GM21825 (cell line): Measurements from ENCODE around the gene CFAP43.
"Not testable (repeated sequence)": the region's sequence is repeated elsewhere in the genome, so short reads cannot be mapped to it uniquely, and the experiment has no call there.

ENCODE experiments used
- ATAC-seq: cut with Tn5 transposase; IDR thresholded peaks from one replicate; pipeline ENCODE4 v1.9.1; 2021; ENCODE audit warnings: mild to moderate bottlenecking, moderate library complexity; ENCODE audit not compliant: unreplicated experiment

CFAP43 gene

DNA sequence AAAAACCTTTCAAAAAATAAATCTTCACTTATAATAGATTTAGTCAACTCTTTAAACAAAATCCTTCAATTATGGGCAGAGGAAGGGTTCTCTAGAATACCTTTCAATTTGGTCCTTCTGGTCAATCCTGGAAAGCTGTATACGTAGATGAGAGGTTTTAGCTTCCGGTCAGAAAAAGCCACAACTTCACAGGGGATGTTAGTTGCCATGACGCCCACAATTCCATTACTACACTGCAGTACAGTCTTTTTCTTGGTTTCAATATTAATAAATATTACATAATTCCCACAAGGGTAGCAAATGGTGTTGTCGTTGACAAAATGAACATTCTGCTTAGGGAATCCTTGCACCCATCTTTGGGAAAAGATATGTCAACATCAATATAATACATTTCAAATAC lies 1.7 kb downstream of the CFAP43 start:
- no peak for ATAC-seq

DNA sequence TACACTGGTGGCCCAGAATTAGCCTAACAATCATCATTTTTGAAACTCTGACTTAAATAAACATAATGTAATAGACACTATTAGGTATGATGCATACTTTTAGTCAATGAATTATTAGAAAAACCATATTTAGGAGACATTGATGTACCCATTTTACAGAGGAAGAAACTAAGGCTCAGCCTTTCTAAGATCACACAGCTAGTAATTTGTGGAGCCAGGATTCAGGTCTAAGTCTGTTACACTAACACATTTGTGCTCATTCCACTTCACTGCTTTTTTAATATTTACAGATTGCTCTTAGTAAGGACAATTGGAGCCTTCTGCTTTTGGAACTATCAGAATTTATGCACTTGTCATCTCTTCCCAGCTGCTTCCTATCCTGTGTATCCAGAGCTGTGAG lies 8.9 kb downstream of the CFAP43 start:
- ATAC-seq, result no peak

DNA sequence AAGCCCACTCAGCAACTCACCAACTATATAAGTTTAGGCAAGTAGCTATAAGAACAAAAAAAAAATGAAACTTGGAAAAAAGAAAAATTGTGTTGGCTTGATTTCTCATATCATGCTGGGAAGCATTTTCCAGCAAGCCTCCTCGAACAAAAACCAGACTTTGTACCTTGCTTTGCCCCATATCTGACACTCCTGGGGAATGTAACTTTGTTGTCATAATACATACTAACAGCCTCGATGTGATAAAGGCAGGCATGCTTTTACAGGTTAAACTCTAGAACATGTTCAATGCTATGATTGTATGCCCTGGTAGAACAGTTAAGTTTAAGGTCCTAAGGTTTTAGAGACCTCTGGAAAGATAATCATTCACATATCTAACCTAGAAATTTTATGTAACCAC lies 11.6 kb downstream of the CFAP43 start:
- no peak for ATAC-seq

DNA sequence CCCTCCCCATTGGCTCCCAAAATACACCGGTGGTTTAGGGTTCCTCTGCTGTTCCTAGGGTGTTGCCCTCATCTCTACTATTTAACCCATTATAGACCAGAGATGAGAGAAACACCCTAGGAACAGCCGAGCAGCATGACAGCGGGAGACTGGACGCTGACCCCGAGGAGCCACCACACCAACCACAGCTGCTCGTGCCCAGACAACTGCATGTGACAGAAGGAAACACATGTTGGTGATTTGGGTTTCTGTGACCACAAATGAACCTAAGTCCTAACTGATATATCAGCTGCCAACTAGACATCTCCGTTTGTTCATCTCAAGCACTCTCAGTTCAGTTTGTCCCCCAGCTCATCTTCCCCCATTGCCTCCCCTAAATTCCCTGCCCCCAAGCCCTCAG lies 13.4 kb downstream of the CFAP43 start:
- ATAC-seq, result no peak

DNA sequence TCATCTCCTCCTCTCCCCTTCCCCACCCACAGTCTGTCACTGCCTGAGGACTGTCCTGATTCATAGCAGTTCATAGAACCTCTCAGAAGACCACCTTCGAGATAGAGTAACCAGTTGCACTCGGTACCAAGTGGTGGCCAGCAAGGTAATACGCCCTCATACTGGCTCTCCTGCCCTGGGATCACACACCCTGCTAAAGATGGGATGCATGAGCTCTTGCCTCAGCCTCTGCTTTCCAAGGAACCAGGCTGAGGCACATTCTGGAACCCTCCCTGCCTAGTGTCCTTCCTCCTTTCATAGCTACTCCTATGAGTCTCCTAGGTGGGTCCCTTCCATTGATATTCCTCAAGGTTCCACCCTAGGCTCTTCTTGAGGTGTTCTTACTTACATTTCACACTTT lies 15.5 kb downstream of the CFAP43 start:
- ATAC-seq, result no peak

DNA sequence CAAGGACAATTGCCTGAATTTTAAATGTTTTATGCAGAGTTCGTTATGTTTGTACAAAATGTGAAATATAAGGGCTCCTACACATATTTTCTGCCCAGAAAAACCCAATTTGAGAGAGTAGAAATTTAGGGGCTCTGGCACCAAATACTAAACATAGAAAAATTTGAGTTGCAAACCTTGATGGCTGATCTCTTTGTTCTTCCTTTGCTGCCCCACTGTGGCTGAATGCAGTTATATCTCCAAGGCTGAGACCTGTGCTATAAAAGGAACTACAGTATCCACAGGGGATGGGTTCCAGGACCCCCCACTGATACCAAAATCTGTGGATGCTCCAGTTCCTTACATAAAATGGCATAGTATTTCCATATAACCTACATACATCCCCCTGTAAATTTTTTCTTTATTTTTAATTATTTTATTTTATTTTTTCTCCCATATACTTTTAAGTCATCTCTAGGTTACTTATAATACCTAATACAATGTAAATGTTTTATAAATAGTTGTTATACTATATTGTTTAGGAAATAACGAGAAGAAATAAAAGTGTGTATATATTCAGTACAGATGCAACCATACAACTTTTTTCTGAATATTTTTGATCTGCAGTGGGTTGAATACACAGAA lies 22.5 kb downstream of the CFAP43 start:
- no peak for ATAC-seq

DNA sequence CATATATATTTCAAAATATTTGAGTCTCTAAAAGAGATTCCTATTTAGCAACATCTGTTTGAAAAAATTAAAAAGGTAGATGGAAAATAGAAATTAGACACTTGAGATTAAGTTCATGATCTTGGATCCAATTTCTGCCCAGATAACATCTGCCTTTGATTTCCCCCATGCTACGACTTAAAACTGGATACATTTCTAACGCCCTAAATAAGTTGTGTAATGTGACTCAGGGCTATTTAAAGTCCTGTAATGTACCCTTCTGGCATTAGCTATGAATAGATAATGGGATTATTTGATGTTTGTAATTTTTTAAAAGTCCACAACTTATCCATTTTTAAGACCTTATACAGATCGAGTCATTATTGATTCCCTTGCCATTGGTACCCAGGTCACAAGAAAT lies 23.4 kb downstream of the CFAP43 start:
- ATAC-seq, result no peak

DNA sequence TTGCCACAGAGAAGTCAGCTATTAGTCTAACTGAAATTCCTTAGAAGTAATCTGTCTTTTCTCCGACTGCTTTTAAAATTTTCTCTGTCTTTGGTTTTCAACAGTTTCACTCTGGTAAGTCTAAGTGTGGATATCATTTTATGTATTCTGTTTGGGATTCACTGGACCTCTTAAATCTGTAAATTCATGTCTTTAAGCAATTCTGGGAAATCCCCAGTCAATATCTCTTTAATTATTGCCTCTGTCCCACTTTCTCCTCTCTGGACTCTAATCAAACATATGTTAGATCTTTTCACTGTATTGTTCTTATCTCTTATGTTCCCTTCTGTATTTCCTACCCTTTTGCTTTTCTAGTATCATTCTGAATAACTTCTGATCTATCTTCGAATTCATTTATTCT lies 29.9 kb downstream of the CFAP43 start:
- no peak for ATAC-seq

DNA sequence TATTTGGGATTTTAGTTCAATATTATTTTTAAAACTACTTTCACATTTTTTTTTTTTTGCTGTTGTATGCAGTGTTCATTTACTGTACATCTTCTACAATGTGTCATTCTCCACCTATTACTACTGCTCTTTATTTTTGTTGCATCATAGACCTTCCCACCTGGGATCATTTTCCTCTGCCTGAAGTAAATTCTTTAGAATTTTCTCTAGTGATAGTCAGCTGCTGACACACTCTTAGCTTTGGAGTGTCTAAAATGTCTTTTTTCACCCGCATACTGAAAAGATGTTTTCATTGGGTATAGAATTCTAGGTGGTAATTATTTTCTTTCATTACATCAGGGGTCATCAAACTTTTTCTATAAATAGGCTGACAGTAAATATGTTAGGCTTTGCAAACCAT lies 30.5 kb downstream of the CFAP43 start:
- no peak for ATAC-seq

DNA sequence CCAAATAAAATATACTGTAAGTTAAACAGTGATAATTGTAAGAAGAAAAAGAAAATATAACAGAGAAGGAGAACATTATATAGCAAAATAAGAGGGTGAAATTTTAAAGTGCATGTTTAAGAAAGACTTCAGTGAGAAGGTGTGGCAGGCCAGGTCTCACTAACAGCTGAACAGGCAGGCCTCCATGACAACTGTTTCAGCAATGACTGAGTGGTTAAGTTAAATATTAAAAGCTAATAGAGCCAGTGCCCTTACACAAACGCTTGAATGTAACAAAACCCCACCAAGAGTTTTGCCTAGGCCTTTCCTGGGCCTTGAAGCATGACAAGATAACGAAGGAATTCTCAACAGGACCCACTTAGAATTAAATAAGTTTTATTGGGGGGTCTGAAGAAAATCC lies 32.6 kb downstream of the CFAP43 start:
- ATAC-seq, result no peak

DNA sequence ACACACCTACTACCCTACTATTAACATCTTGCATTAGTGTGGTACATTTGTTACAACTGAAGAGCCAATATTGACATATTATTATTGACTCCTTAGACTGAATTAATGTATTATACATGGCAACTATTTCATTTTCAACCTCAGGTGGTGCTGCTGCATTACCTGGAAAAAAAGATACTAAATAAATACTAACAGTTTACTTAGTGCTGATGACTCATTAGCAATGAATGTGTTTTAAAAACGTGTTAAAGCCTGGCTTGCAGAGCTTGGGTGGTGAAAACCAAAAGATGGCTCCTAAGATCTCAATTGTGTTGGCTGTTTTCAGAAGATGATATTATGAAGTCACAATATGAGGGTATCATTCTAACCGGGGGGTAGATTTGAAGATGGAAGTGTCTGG lies 34.8 kb downstream of the CFAP43 start:
- ATAC-seq, result no peak

DNA sequence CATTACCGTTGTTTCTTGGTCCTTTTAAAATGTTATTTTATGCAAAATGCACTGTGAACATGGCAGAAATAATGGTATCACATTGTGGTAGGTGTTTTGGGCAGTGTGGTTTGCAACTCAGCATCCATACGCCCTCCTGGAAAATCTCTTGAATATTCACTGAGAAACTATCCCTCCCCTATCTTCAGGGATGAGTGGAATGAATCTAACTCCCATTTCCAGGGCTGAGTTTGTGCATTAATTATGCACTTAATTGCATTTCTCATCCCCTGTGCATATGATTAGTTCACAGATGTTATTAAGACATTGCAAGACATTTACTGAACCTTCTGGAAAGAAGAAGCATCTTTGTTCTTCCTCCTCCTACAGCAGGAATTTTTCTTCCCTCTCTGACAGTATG lies 36.5 kb downstream of the CFAP43 start:
- ATAC-seq, result no peak

DNA sequence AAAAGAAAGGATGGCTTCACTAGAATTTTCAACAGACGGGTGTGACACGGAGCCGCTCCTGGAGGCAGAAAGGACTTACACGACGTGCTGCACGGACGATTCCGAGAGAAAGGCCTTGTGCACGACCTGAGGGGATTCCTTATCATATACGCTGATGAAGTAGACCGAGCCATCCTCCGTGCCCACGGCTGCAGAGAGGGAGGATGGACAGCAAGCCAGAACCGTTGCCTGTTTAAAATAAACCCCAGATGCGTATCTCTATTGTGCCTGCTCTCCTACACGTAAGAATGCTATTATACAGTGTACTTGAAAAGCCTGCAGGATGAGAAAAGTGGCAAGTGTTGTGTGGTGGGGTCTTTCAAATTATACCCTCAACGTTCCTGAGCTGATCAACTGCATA lies 38.4 kb downstream of the CFAP43 start:
- ATAC-seq, result no peak

DNA sequence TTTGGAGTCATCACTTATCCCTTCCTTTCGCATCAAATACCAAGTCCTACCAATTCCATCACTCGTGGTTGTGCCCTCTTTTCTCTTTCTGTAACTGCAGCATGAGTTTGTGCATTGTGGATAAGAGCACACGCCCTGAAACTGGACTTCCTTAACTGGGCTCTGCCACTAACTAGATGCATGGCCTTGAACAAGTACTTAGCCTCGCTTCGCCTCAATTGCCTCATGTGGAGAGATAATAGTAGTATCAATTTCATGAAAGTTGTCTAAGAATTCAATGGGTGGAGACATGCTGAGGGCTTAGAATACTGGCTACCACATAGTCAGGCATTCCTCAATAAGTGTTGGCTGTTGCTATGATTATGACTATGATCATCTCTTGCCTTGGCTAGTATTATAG lies 41.5 kb downstream of the CFAP43 start:
- ATAC-seq, result no peak

DNA sequence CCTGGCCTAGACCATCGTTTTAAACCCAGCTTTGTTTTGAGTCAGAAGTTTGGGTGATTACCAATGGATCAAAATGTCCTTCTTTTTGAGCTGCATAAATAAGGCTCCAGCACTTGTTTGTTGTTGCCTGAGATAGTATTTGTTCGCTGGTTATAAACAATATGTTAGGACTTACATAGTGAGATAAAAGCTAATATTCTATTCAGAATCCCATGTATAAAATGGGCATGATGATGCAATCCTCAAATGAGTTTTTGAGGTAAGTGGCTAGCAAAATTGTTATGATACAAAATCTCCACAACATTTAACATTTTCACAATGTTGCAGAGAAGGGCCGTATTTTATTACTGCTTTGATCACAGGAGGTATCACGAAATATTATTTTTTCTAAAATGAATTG lies 48.5 kb downstream of the CFAP43 start:
- ATAC-seq, result no peak

DNA sequence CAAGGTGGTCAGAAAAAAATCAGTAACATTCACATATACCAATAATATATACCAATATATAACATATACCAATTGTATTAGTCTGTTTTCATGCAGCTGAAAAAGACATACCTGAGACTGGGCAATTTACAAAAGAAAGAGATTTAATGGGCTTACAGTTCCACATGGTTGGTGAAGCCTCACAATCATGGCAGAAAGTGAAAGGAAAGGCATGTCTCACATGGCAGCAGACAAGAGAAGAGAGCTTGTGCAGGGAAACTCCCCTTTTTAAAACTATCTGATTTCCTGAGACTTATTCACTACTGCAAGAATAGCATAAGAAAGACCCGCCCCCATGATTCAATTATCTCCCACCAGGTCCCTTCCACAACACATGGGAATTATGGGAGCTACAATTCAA lies 58.0 kb downstream of the CFAP43 start:
- not testable (repeated sequence) for ATAC-seq

DNA sequence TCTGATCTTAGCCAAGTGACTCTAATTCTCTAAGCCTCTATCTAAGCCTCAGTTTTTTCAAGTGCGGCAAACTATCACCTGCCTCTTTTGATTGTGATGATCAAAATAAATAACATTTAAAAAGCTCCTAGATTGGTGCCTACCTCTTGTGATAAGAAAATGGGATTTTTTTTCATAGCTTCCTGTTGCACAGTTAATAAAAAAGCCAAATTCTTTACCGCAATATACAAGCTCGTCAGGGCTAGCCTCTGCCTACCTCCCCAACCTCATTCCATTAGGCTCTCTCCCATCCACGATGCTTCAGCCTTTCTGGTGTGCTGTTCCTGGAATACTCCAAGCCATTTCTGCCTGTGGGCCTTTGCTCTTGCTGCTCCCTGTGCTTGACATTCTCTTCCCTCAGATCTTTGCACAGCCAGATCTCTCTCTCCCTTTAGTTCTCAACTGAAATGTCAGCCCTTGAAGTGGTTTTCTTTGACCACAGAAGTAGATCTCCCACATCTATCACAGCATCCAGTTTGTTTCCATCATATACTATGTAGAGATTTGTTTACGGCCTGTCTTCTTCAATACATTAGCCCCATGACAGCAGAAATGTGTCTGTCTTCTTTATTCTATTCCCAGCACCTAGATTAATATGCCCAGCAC lies 61.4 kb downstream of the CFAP43 start:
- ATAC-seq, result no peak

DNA sequence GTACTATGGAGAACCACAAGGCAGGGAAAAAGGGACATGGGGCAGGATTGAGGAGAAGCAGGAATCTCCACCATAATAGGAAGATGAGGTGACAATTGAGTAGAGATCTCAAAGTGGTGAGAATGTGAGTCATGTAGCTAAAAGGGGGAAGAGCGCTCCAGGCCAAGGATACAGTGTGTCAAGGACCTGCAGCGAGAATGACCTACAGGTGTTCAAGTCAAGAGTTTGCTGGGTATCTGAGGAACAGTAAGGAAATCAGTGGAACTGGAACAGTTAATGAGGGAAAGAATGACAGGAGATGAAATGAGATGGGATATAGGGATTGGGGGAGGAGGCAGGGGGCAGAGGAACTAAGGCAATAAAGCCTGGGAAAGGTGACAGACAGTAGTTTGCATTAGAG lies 76.6 kb downstream of the CFAP43 start:
- ATAC-seq, result no peak

DNA sequence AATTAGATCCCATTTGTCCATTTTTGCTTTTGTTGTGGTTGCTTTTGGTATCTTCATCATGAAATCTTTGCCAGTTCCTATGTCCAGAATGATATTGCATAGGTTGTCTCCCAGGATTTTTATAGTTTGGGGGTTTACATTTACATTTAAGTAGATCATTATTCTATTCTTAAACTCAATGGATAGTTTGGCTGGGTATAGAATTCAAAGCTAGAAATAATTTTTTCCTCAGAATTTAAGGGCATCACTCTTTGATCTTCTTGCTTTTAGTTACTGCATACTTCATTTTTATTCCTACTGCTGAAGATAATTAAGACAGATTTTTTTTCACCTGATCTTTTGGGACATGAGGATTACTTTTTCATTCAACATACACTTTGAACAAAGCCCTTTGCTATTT lies 80.4 kb downstream of the CFAP43 start:
- no peak for ATAC-seq

DNA sequence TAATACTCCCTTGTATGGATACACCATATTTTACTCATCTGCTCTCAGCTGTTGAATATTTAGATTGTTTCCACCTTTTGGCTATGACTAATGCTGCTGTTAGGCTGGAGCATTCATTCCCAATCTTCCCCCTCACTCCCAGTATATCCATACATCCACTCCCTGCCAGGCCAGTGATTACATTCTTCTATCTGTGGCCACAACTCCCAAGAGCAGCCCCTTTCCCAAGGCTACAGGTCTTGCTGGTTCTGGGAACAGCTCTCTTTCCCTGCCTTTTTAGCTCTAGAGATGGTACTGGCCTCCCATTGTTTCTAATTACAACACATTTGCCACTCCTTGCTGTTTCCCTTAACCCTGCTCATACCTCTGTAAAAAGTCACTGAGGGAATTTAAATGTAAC lies 82.0 kb downstream of the CFAP43 start:
- ATAC-seq, result no peak

DNA sequence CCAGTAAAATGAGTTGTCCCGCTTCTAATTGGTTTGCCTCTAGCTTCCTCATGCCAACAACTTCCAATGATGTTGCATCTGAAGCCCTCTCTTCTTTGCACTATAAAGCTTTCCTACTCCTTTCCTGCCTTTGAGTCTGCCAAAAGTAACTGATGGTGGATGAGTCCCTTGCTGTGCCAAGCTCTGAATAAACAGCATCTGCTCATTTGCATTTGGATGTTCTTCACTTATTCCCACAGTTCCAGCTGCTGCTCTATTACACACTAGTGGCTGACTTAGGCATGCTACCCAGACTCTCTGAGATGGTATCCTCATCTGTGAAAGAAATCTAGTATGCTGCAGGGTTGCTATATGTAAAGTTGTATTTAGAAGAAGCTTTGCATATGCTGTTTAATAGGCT lies 85.3 kb downstream of the CFAP43 start:
- no peak for ATAC-seq

DNA sequence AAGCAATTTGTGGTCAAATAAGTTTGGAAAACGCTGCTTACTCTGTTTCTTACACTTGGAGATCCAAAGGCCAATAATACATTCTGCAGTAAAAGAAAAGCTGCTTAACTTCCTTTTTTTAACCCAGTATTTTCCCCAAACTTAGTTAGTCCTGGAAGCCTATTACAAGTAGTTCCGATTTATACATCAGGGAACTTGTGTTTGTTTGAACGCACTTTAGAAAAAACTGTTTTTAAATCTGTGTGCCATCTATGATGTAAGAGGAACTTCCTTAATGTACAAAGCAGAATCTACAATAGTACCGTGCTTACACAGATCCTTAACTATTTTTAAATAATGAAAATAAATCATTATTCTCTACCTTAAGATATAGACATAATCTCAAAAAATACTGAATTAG lies 87.2 kb downstream of the CFAP43 start:
- no peak for ATAC-seq

DNA sequence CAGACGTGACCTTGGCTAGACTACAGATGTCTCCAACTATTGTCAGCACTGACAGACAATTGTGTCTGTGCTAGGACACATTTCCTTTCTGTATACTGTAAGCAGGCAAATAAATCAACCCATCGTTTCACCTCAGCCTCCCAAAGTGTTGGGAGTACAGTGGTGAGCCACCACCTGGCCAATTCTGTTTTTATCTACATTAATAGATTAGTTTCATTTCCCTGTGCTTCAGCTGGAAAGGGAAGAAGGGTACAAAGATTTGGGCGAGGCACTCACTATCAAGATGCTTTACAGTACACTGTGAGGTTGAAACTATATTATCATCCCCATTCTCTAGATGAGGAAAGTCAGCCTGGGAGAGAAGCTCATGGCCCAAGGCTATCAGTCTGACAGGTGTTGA lies 88.3 kb downstream of the CFAP43 start:
- ATAC-seq, result no peak
